ENCODE measurements around the gene GRK5.
"Not testable (repeated sequence)": the region's sequence is repeated elsewhere in the genome, so short reads cannot be mapped to it uniquely, and the experiment has no call there.

Gene GRK5

DNA sequence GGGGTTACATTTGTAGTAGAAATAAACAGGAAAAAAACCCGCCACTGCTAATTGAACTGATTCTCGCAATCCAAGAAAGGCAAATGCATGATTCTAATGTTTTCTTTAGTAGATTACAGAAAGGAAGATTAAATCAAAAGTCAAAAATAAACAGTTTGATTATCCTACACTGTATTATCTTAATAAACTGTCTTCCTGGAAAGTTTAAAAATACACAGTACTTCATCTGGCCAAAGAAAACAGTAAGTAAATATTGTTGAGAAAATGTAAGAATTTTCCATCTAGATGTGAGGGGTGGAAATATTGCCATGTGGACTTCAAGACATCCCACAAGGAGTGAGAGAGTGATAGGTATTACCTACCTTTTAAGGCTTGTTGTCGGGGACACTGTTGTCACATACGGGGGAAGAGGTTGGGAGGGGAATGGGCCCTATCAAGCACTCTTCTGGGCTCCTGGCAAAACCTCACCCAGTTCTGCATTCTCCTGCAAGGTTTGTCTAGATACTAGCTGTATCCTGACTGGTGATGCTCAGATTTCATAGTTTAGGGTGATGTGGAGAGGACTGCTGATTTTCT lies 17.8 kb downstream of the GRK5 start:
- no peak for DNase-seq

- no peak for DNase-seq
These were observed 20.5 kb downstream of the GRK5 start for GRCh38 chr10:119227825-119228224.

DNA sequence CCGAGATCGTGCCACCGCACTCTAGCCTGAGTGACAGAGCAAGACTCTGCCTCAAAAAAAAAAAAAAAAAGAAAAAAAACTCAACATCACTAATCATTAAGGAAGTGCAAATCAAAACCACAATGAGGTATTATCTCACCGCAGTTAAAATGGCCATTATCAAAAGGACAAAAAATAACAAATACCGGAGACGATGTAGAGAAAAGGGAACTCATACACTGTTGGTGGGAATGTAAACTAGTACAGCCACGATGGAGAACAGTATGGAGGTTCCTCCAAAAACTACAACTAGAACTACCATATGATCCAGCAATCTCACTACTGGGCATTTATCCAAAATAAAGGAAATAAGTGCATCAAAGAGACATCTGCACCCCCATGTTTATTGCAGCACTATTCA lies 24.3 kb downstream of the GRK5 start:
- no peak for DNase-seq

DNA sequence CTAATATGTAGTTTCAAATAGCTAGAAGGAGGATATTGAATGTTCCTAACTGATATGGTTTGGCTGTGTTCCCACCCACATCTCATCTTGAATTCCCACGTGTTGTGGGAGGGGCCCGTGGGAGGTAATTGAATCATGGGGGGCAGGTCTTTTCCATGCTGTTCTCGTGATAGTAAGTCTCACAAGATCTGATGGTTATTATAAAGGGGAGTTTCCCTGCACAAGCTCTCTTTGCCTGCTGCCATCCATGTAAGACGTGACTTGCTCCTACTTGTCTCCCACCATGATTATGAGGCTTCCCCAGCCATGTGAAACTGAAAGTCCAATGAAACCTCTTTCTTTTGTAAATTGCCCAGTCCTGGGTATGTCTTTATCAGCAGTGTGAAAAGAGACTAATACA lies 25.1 kb downstream of the GRK5 start:
- not testable (repeated sequence) for DNase-seq

- DNase-seq: no peak
These were observed 25.9 kb downstream of the GRK5 start for GRCh38 chr10:119233123-119233820.

GRCh38 chr10:119233821-119234220 lies 26.4 kb downstream of the GRK5 start:
- no peak for DNase-seq

DNA sequence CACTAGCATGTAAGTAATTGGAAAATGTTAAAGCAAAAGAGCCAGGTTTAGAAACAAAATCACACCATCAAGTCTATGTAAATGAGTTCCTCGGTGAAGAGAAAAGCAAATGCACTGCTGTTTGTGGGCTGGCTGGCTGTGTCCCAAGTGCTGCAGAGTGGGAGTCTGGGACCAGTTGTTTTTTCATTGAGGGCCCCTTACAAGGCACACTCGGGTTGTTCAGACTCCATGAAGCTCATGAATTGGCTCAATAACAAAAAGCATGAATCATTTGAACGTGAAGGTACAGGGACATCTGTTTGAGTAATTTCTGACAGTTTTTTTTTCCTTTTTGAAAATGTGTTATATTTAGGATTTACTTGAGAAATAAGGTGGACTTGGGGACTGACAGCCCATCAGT lies 28.0 kb downstream of the GRK5 start:
- DNase-seq: no peak

DNA sequence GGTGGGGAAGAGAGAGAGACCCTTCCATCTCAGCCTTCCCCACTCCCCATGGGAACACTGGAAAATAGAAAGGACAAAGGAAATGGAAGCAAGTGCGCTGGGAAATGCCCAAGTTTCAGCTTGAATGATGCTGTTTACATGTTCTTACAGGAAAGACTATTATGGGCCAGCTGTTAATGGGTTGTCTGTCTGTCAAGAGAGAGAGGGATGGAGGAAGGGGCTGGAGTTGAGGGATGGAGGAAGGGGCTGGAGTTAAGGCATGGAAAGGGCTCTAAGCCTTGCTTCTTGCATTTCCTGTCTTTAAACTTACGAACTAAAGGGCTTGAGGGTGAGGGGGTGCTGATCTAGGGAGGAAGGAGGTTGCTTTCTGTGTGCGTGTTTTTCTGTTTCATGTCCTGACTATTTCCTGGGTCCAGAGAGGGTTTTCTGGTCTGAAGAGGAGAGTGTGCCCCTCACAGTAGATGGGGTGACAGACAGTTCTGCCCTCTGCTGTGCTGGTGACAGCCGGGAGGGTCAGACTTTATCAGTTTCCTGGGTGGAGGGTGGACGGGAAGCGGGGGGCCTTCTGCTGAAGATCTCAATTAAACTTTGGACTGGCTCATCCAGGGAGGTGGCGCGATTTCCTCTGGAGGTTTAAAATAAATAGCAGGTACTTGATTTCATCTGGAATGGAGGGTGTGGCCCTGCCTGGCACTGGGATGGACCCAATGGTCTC lies 30.5 kb downstream of the GRK5 start:
- DNase-seq: no peak

- no peak for DNase-seq
These were observed 31.2 kb downstream of the GRK5 start for GRCh38 chr10:119238577-119238976.

GRCh38 chr10:119239015-119239414 lies 31.6 kb downstream of the GRK5 start:
- DNase-seq: not testable (repeated sequence)

GRCh38 chr10:119239630-119240029 lies 32.3 kb downstream of the GRK5 start:
- DNase-seq: not testable (repeated sequence)

- DNase-seq: no peak
These were observed 33.7 kb downstream of the GRK5 start for GRCh38 chr10:119241066-119241465.

GRCh38 chr10:119242186-119242585 lies 34.8 kb downstream of the GRK5 start:
- no peak for DNase-seq

DNA sequence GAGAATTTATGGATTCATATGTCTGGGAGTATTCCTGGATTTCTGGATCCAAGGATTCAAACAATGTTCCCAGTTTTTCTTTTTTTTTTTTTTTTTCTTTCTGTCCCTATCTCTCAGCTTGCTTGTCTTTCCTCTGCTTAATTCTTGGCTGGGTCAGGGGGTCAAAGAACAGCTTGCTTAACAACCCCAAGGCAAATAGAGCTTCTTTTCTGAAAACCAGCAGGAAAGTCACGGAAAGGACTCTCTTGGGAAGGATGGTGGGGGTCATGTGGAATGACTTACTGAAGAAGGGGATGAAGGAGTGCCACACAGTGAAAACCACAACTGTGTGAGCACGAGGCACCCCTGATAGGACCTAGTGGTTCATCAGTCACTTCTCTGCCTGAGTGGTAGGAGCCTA lies 36.1 kb downstream of the GRK5 start:
- DNase-seq: no peak

- no peak for DNase-seq
These were observed 36.6 kb downstream of the GRK5 start for GRCh38 chr10:119243967-119244366.

GRCh38 chr10:119245272-119245671 lies 37.9 kb downstream of the GRK5 start:
- DNase-seq: no peak

DNA sequence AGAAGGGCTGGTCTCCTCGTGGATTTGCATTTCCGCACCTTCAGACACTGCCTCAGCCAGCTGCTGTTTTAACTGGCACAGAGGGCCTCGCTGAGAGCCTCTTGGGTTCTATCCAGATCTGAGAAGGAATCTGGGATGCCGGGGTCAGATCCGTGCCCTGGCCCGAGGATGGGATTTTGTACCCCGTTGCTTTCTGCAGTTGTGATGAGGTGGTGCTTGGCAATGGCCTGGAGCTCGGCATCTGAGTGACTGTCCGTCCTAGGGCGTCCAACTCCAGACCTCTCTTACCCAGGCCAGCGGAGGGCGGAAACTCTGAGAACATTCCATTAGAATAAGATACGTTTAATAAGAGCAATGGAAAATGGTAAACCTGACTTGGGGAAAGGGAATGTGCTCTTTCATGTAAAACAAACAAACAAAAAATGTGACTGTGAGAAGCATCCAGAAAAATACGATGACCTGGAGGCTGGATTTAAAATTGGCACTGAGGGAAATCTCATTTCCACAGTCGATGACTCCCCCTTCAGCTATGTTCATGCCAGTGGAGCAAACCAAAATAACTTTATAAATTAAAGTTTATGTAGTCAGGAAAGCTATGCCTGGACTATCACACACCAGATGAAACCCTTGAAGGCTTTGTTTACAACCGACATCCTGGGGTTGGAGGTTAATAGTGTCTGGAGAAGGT lies 39.6 kb downstream of the GRK5 start:
- DNase-seq: peak; percentile 61

DNA sequence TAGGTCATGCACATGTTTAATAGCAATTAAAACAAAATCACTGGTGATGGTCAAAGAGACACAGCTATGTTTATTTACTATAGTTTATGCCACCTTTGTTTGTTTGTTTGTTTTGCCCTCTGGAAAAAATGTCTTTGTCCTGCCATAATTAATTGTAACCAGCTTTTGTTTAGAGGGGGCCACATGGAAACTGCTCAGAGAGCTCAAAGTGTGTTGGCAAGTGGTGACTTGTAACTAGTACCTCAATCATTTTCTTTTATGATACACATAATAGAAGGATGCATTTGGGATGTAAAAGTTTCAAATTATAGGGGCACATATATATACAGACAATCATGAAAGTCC lies 40.2 kb downstream of the GRK5 start:
- DNase-seq: no peak

DNA sequence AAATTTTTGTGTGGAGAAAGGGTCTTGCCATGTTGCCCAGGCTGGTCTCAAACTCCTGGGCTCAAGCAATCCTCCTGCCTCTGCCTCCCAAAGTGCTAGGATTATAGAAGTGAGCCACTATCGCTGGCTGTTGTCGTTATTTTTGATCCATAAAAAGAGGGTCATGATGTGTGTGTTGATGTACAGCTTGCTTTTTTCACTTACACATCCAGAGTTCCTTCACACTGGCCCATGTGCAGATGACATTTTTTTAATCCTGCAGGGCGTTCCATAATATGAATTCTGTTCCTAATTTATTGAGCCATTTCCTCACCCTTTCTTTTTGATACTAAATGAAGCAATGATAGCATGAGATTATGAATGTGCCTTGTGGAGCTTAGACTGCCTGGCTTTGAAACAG lies 40.8 kb downstream of the GRK5 start:
- DNase-seq: no peak

- no peak for DNase-seq
These were observed 41.3 kb downstream of the GRK5 start for GRCh38 chr10:119248681-119249080.

DNA sequence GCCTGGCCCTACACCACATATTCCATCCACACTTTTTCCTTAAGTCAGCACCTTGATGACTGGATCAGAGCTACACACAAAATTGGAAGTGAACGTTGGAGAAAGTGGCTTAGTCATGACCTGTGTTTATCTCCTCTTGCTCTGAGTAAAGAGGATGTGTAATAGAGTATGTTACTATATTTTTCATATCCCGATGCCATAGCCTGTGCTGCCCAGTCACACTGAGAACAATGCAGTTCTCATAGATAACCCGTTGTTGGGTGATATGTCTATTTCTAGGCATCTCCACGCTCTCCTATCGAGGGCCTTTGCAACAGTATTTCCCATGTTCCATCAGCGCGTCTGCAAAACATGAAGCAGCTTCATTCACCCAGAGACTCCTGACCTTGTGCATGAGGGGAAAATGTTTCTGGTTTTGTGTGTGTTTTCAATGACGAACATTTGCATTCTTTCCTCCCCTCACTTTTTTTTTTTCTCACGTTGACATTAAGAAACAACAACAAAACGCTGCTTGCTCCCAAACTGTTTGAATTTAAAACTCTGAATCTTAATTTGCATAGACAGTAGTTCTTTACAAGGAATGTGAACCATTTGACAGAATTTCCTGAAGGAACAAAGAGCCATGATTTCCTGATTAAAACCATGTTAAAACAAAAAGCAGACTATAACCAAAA lies 43.4 kb downstream of the GRK5 start:
- DNase-seq: peak; percentile 32

DNA sequence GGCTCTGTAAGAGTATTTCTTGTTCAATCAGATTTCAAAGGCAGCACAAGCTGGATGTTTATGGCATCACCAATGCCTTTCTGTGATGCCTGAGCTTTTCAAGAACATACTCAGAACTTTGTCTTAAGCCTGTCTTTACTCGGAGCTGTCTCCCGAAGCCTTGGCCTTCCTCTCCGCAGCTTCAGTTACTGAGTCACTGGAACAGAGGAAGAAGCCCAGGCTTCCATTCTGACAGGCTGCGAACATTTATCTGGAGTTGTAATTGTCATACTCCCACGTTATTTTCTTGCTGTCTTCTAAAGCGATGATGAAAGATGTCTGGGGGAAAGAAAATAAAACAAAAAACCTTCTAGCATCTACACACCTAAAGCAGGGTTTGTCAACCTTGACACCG lies 43.9 kb downstream of the GRK5 start:
- DNase-seq: no peak

- DNase-seq: no peak
These were observed 44.7 kb downstream of the GRK5 start for GRCh38 chr10:119252051-119252465.
